Activated CD4-positive, alpha-beta T cell treated with anti-CD3 and anti-CD28 coated beads, Interleukin-2, amount 10 ng/mL, durations not matched to agents 24 days and 14 days (primary cell): Measurements from ENCODE around the gene ZIC4. TPM values are rescaled to one million over a fixed set of nuclear protein-coding genes. Genes with fewer than 3 reads are reported as not detected.

Source experiments
- DNase-seq: peaks from one replicate; pipeline ENCODE4 v3.0.0; 2022
- H3K27ac Mint-ChIP-seq: one replicate; pipeline ENCODE4 v1.8.0; 2022; ENCODE audit warnings: mild to moderate bottlenecking, mixed read lengths
- H3K27me3 Mint-ChIP-seq: one replicate; pipeline ENCODE4 v1.8.0; 2022; ENCODE audit warnings: mixed read lengths
- H3K36me3 Mint-ChIP-seq: one replicate; pipeline ENCODE4 v1.8.0; 2022; ENCODE audit warnings: low read depth, mild to moderate bottlenecking, mixed read lengths
- H3K4me1 Mint-ChIP-seq: one replicate; pipeline ENCODE4 v1.8.0; 2021; ENCODE audit warnings: mixed read lengths
- H3K4me3 Mint-ChIP-seq: one replicate; pipeline ENCODE4 v1.8.0; 2022; ENCODE audit warnings: mild to moderate bottlenecking, moderate library complexity, mixed read lengths
- H3K9me3 Mint-ChIP-seq: one replicate; pipeline ENCODE4 v1.8.0; 2021; ENCODE audit warnings: mixed read lengths
- intact Hi-C: fragments of 100-400 bp; cut with micrococcal nuclease; formaldehyde crosslinking; loops from one replicate; pipeline ENCODE4 v1.15.1; 2023
- total RNA-seq: library from RNA; stranded (reverse); gene quantifications from 2 replicates; pipeline ENCODE4 v1.2.3, GENCODE V29; 2022

Gene ZIC4
- total RNA-seq, 1 donor from 2014 or later = not detected

- Mint-ChIP-seq H3K36me3 (peaks cover 15% of the 10 kb centered on the region), H3K9me3 (peaks cover 20% of the 10 kb centered on the region), H3K4me3 (no peak overlapping the region), H3K4me1 (peaks cover 13% of the 10 kb centered on the region), H3K27ac (no peak overlapping the region), H3K27me3 (peaks cover 63% of the 10 kb centered on the region)
- DNase-seq = no peak
- intact Hi-C loops = loop anchor here (5.0 kb wide), 1 partner anchor 37 kb away; no protein-coding TSS in a partner anchor
Observed at GRCh38 chr3:147414390-147415138, 8.2 kb upstream of the ZIC4 start.

GRCh38 chr3:147413686-147414389 lies 7.5 kb upstream of the ZIC4 start:
- Mint-ChIP-seq H3K4me1 (peaks cover 13% of the 10 kb centered on the region), H3K4me3 (peak overlapping the region; percentile 65), H3K36me3 (peaks cover 16% of the 10 kb centered on the region), H3K27ac (peak overlapping the region; percentile 79), H3K27me3 (peaks cover 67% of the 10 kb centered on the region), H3K9me3 (peaks cover 19% of the 10 kb centered on the region)
- intact Hi-C loops = loop anchor here (1.0 to 2.0 kb wide), 3 partner anchors 7 to 53 kb away; no protein-coding TSS in a partner anchor
- DNase-seq = no peak

- Mint-ChIP-seq H3K27me3 (peaks cover 67% of the 10 kb centered on the region), H3K27ac (peak overlapping the region; percentile 79), H3K4me3 (peak overlapping the region; percentile 65), H3K36me3 (peaks cover 21% of the 10 kb centered on the region), H3K9me3 (peaks cover 26% of the 10 kb centered on the region), H3K4me1 (peaks cover 19% of the 10 kb centered on the region)
- DNase-seq = no peak
- intact Hi-C loops = loop anchor here (1.0 to 2.0 kb wide), 3 partner anchors 8 to 52 kb away; no protein-coding TSS in a partner anchor
Observed at GRCh38 chr3:147412917-147413685, 6.8 kb upstream of the ZIC4 start.

GRCh38 chr3:147412261-147412916 lies 6.0 kb upstream of the ZIC4 start:
- Mint-ChIP-seq H3K4me1 (peaks cover 19% of the 10 kb centered on the region), H3K27me3 (peaks cover 67% of the 10 kb centered on the region), H3K27ac (peak overlapping the region; percentile 66), H3K4me3 (peak overlapping the region; percentile 21), H3K36me3 (peaks cover 21% of the 10 kb centered on the region), H3K9me3 (peaks cover 30% of the 10 kb centered on the region)
- intact Hi-C loops = loop anchor here (2.0 kb wide), 2 partner anchors 16 to 52 kb away; no protein-coding TSS in a partner anchor
- peak; percentile 59 for DNase-seq

- H3K27ac Mint-ChIP-seq = peak overlapping the region; percentile 71
- H3K9me3 Mint-ChIP-seq = peaks cover 30% of the 10 kb centered on the region
- peaks cover 68% of the 10 kb centered on the region for H3K27me3 Mint-ChIP-seq
- DNase-seq = peak; percentile 55
- H3K4me1 Mint-ChIP-seq = peaks cover 19% of the 10 kb centered on the region
- intact Hi-C loops = loop anchor here (2.0 kb wide), 2 partner anchors 15 to 51 kb away; no protein-coding TSS in a partner anchor
- no peak overlapping the region for H3K4me3 Mint-ChIP-seq
- H3K36me3 Mint-ChIP-seq = peaks cover 21% of the 10 kb centered on the region
Observed at GRCh38 chr3:147411815-147412241, 5.5 kb upstream of the ZIC4 start.

GRCh38 chr3:147411238-147411814 lies 5.0 kb upstream of the ZIC4 start:
- intact Hi-C loops = no loop called here
- Mint-ChIP-seq H3K4me1 (peaks cover 19% of the 10 kb centered on the region), H3K27ac (peak overlapping the region; percentile 71), H3K36me3 (peaks cover 21% of the 10 kb centered on the region), H3K4me3 (peak overlapping the region; percentile 35), H3K9me3 (peaks cover 30% of the 10 kb centered on the region), H3K27me3 (peaks cover 73% of the 10 kb centered on the region)
- peak; percentile 57 for DNase-seq

GRCh38 chr3:147410526-147411237 lies 4.3 kb upstream of the ZIC4 start:
- H3K36me3 Mint-ChIP-seq = peaks cover 21% of the 10 kb centered on the region
- H3K4me1 Mint-ChIP-seq = peaks cover 19% of the 10 kb centered on the region
- H3K9me3 Mint-ChIP-seq = peaks cover 30% of the 10 kb centered on the region
- DNase-seq = peak; percentile 61
- H3K27me3 Mint-ChIP-seq = peaks cover 78% of the 10 kb centered on the region
- intact Hi-C loops = no loop called here
- peak overlapping the region; percentile 35 for H3K4me3 Mint-ChIP-seq
- peak overlapping the region; percentile 71 for H3K27ac Mint-ChIP-seq

GRCh38 chr3:147410116-147410525 lies 3.8 kb upstream of the ZIC4 start:
- intact Hi-C loops = no loop called here
- Mint-ChIP-seq H3K36me3 (peaks cover 21% of the 10 kb centered on the region), H3K27ac (no peak overlapping the region), H3K27me3 (peaks cover 78% of the 10 kb centered on the region), H3K4me1 (peaks cover 19% of the 10 kb centered on the region), H3K4me3 (no peak overlapping the region), H3K9me3 (peaks cover 30% of the 10 kb centered on the region)
- DNase-seq = peak; percentile 56

GRCh38 chr3:147409143-147410115 lies 3.1 kb upstream of the ZIC4 start, which contains the start of gene ZIC1:
ZIC1 (plus strand) TSS chr3:147409365; CDS start chr3:147410113, 748 bp downstream.
- H3K4me1 Mint-ChIP-seq = peaks cover 19% of the 10 kb centered on the region
- intact Hi-C loops = no loop called here
- H3K4me3 Mint-ChIP-seq = no peak within 1 kb of the TSS
- peaks cover 21% of the 10 kb centered on the region for H3K36me3 Mint-ChIP-seq
- H3K27me3 Mint-ChIP-seq = peaks cover 77% of the 10 kb centered on the region
- peak; percentile 54 for DNase-seq
- peaks cover 30% of the 10 kb centered on the region for H3K9me3 Mint-ChIP-seq
- peak within 1 kb of the TSS; percentile 83 for H3K27ac Mint-ChIP-seq

GRCh38 chr3:147408188-147409100 lies 2.1 kb upstream of the ZIC4 start:
- Mint-ChIP-seq H3K4me3 (no peak overlapping the region), H3K9me3 (peaks cover 29% of the 10 kb centered on the region), H3K27ac (peak overlapping the region; percentile 83), H3K36me3 (peaks cover 21% of the 10 kb centered on the region), H3K27me3 (peaks cover 78% of the 10 kb centered on the region), H3K4me1 (peaks cover 19% of the 10 kb centered on the region)
- DNase-seq = peak; percentile 43
- intact Hi-C loops = no loop called here
